Nephron (organoid): Measurements from ENCODE around the gene SOS2.
A peak's percentile ranks its signal among the peaks of the same experiment; 100 is the strongest.

Experiments
- H3K27ac Mint-ChIP-seq, 3 experiments: 2 replicates each; pipeline ENCODE4 v1.8.0; 2020; ENCODE audit warnings: mixed read lengths in 3 of 3, mild to moderate bottlenecking in 2 of 3, moderate library complexity in 1 of 3
- H3K27me3 Mint-ChIP-seq: 2 replicates; pipeline ENCODE4 v1.8.0; 2021; ENCODE audit warnings: low read depth, mild to moderate bottlenecking, moderate library complexity, mixed read lengths
- H3K36me3 Mint-ChIP-seq: 2 replicates; pipeline ENCODE4 v1.8.0; 2020; ENCODE audit warnings: low read depth, mixed read lengths
- H3K4me1 Mint-ChIP-seq: 2 replicates; pipeline ENCODE4 v1.8.0; 2020; ENCODE audit warnings: mixed read lengths
- H3K4me3 Mint-ChIP-seq, 3 experiments: 2 replicates each; pipeline ENCODE4 v1.8.0; 2020; ENCODE audit warnings: mild to moderate bottlenecking in 3 of 3, mixed read lengths in 3 of 3, moderate library complexity in 2 of 3
- H3K9me3 Mint-ChIP-seq: 2 replicates; pipeline ENCODE4 v1.8.0; 2020; ENCODE audit warnings: mixed read lengths
- TF ChIP-seq, protein P1 (sequence below), 3 experiments: fragments of 200-600 bp; sonication (generic); IDR thresholded peaks; one replicate each; pipeline ENCODE4 v1.5.0; 2021; ENCODE audit warnings: antibody characterized with exemption in 3 of 3; ENCODE audit not compliant: unreplicated experiment in 3 of 3

SOS2 gene

GRCh38 chr14:50215416-50215815 lies 16.0 kb downstream of the SOS2 start:
- no peak overlapping the region for H3K4me3 Mint-ChIP-seq
- TF ChIP-seq, protein P1, sequence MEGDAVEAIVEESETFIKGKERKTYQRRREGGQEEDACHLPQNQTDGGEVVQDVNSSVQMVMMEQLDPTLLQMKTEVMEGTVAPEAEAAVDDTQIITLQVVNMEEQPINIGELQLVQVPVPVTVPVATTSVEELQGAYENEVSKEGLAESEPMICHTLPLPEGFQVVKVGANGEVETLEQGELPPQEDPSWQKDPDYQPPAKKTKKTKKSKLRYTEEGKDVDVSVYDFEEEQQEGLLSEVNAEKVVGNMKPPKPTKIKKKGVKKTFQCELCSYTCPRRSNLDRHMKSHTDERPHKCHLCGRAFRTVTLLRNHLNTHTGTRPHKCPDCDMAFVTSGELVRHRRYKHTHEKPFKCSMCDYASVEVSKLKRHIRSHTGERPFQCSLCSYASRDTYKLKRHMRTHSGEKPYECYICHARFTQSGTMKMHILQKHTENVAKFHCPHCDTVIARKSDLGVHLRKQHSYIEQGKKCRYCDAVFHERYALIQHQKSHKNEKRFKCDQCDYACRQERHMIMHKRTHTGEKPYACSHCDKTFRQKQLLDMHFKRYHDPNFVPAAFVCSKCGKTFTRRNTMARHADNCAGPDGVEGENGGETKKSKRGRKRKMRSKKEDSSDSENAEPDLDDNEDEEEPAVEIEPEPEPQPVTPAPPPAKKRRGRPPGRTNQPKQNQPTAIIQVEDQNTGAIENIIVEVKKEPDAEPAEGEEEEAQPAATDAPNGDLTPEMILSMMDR (IDR thresholded peaks at IDR 0.05; ENCODE audit: unreplicated experiment in 3 of 3), result no peak
- H3K36me3 Mint-ChIP-seq, result peaks cover 15% of the 10 kb centered on the region
- no peak overlapping the region for H3K27ac Mint-ChIP-seq
- peaks cover 24% of the 10 kb centered on the region for H3K4me1 Mint-ChIP-seq
- H3K27me3 Mint-ChIP-seq, result no peaks in the 10 kb centered on the region
- H3K9me3 Mint-ChIP-seq, result no peaks in the 10 kb centered on the region

GRCh38 chr14:50213795-50214194 lies 17.6 kb downstream of the SOS2 start:
- H3K36me3 Mint-ChIP-seq, result peaks cover 14% of the 10 kb centered on the region
- no peaks in the 10 kb centered on the region for H3K9me3 Mint-ChIP-seq
- H3K4me3 Mint-ChIP-seq, result no peak overlapping the region
- peaks cover 15% of the 10 kb centered on the region for H3K4me1 Mint-ChIP-seq
- no peak overlapping the region for H3K27ac Mint-ChIP-seq
- TF ChIP-seq, protein P1 (IDR thresholded peaks at IDR 0.05; ENCODE audit: unreplicated experiment in 3 of 3), result no peak
- no peaks in the 10 kb centered on the region for H3K27me3 Mint-ChIP-seq

- TF ChIP-seq, protein P1 (IDR thresholded peaks at IDR 0.05; ENCODE audit: unreplicated experiment in 3 of 3), result no peak
- H3K4me3 Mint-ChIP-seq, result no peak overlapping the region
- H3K36me3 Mint-ChIP-seq, result peaks cover 9% of the 10 kb centered on the region
- H3K9me3 Mint-ChIP-seq, result no peaks in the 10 kb centered on the region
- H3K27ac Mint-ChIP-seq, result peak overlapping the region; percentile 19 to 62 (median 22)
- H3K4me1 Mint-ChIP-seq, result peaks cover 15% of the 10 kb centered on the region
- no peaks in the 10 kb centered on the region for H3K27me3 Mint-ChIP-seq
Measured at GRCh38 chr14:50212726-50213125, 18.7 kb downstream of the SOS2 start.

DNA sequence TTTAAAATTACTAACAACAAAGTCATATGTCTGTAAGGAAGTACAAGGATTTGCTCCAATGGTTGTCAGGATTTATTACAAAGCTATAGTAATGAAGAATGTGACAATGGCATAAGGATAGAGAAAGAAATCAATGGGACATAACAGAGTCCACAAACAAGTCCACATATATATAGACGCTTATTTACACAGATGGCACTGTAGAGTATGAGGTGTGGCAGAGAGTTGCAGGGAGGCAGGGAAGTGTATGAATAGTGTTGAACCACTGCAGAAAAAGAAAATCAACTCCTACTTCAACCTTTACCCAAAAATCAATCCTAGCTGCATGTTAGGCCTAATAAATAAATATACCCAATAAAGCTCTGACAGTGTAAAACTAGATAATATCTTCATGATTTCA lies 21.3 kb downstream of the SOS2 start:
- Mint-ChIP-seq H3K27ac (no peak overlapping the region), H3K4me3 (no peak overlapping the region), H3K36me3 (peaks cover 5% of the 10 kb centered on the region), H3K9me3 (no peaks in the 10 kb centered on the region), H3K27me3 (no peaks in the 10 kb centered on the region), H3K4me1 (peaks cover 11% of the 10 kb centered on the region)
- TF ChIP-seq, protein P1 (IDR thresholded peaks at IDR 0.05; ENCODE audit: unreplicated experiment in 3 of 3), result no peak

DNA sequence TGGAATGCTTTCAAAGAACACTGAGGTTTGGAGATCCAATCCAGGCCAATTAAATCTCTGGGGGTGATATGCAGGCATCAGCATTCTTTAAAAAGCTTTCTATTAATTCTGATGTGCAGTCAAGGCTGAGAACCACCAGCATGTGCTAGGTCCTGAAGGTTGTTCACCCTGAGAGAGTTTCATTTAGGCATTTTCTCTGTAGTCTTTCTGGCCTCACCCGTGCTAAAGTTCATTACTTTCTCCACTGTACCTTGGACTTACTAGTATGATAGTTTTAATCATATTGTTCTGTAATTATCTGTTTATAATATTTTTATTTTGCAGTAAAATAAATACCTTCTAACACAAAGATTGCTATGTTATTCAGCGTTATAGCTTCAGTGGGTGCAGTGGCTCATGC lies 32.9 kb downstream of the SOS2 start:
- no peaks in the 10 kb centered on the region for H3K9me3 Mint-ChIP-seq
- no peaks in the 10 kb centered on the region for H3K27me3 Mint-ChIP-seq
- H3K4me3 Mint-ChIP-seq, result no peak overlapping the region
- H3K36me3 Mint-ChIP-seq, result peaks cover 41% of the 10 kb centered on the region
- H3K27ac Mint-ChIP-seq, result no peak overlapping the region
- TF ChIP-seq, protein P1 (IDR thresholded peaks at IDR 0.05; ENCODE audit: unreplicated experiment in 3 of 3), result no peak
- no peaks in the 10 kb centered on the region for H3K4me1 Mint-ChIP-seq

GRCh38 chr14:50191499-50191898 lies 39.9 kb downstream of the SOS2 start:
- Mint-ChIP-seq H3K36me3 (peaks cover 39% of the 10 kb centered on the region), H3K27me3 (no peaks in the 10 kb centered on the region), H3K4me3 (no peak overlapping the region), H3K9me3 (no peaks in the 10 kb centered on the region), H3K27ac (no peak overlapping the region), H3K4me1 (no peaks in the 10 kb centered on the region)
- TF ChIP-seq, protein P1 (IDR thresholded peaks at IDR 0.05; ENCODE audit: unreplicated experiment in 3 of 3), result no peak
